Caco-2 (cell line): ENCODE results near the gene ABAT. TPM values are rescaled to one million over a fixed set of nuclear protein-coding genes. Genes with fewer than 3 reads are reported as not detected.

Source experiments
- BruUV-seq: library from RNA; stranded (reverse); fragments of 400-500 nt; replicated peaks from 2 replicates; lab custom pipeline; 2021; lab: Mats Ljungman, UMichigan
- CTCF ChIA-PET: fragments of 300-600 bp; sonication (Branson Sonifier 250); formaldehyde crosslinking; loops from one replicate; lab custom pipeline; 2022; ENCODE audit warnings: antibody characterized with exemption; lab: Charles Lee
- POLR2A ChIA-PET: fragments of 300-600 bp; sonication (Branson Sonifier 250); formaldehyde crosslinking; loops from one replicate; lab custom pipeline; 2022; ENCODE audit warnings: antibody characterized with exemption; lab: Charles Lee
- DNase-seq, 2 experiments: peaks; one replicate each; pipeline versions ENCODE4 v3.0.0 to v3.0.0-alpha.2; 2020 to 2022
- H3K27me3 ChIP-seq: replicated peaks from 2 replicates; pipeline ENCODE4 v1.6.0; 2011; ENCODE audit warnings: low read length; ENCODE audit not compliant: control insufficient read depth, insufficient read depth
- H3K36me3 ChIP-seq: 2 replicates; pipeline ENCODE4 v1.5.1; 2011; ENCODE audit warnings: low read length; ENCODE audit not compliant: control insufficient read depth, insufficient read depth
- H3K4me1 ChIP-seq: fragments of 250-450 bp; sonication (Bioruptor Pico); 2 replicates; pipeline ENCODE4 v1.5.1; 2020; ENCODE audit warnings: mild to moderate bottlenecking
- H3K4me3 ChIP-seq: 2 replicates; pipeline ENCODE4 v1.5.1; 2011; ENCODE audit warnings: low read depth, mild to moderate bottlenecking, control low read depth, low read length
- H3K9me3 ChIP-seq: fragments of 250-450 bp; sonication (Bioruptor Pico); 2 replicates; pipeline ENCODE4 v1.5.1; 2020; ENCODE audit warnings: mild to moderate bottlenecking, moderate library complexity
- H3K27ac Mint-ChIP-seq: one replicate; pipeline ENCODE4 v1.8.0; 2022; ENCODE audit warnings: mixed read lengths; ENCODE audit not compliant: unreplicated experiment
- H3K27me3 Mint-ChIP-seq: one replicate; pipeline ENCODE4 v1.8.0; 2022; ENCODE audit warnings: mixed read lengths; ENCODE audit not compliant: insufficient read depth, unreplicated experiment
- H3K36me3 Mint-ChIP-seq: one replicate; pipeline ENCODE4 v1.8.0; 2022; ENCODE audit warnings: mild to moderate bottlenecking, mixed read lengths; ENCODE audit not compliant: insufficient read depth, unreplicated experiment
- H3K4me1 Mint-ChIP-seq: one replicate; pipeline ENCODE4 v1.8.0; 2022; ENCODE audit warnings: low read depth, mixed read lengths; ENCODE audit not compliant: unreplicated experiment
- H3K4me3 Mint-ChIP-seq: one replicate; pipeline ENCODE4 v1.8.0; 2022; ENCODE audit warnings: mild to moderate bottlenecking, moderate library complexity, mixed read lengths; ENCODE audit not compliant: unreplicated experiment
- H3K9me3 Mint-ChIP-seq: one replicate; pipeline ENCODE4 v1.8.0; 2022; ENCODE audit warnings: mixed read lengths; ENCODE audit not compliant: unreplicated experiment
- intact Hi-C: fragments of 100-400 bp; cut with micrococcal nuclease; formaldehyde crosslinking; loops from one replicate; pipeline ENCODE4 v1.10.0; 2022; ENCODE audit not compliant: unreplicated experiment
- total RNA-seq: library from RNA; stranded (reverse); gene quantifications from 2 replicates; pipeline ENCODE4 v1.2.3, GENCODE V29; 2022
- TF ChIP-seq, protein P1 (sequence below), 2 experiments: fragments of 200-600 bp in 1 of 2; IDR thresholded peaks; 1 replicate in 1 of 2; 2 replicates in 1 of 2; pipeline versions ENCODE4 v1.5.1 to v1.8.0; 2011 to 2022; ENCODE audit warnings: antibody characterized with exemption in 1 of 2, control low read depth in 1 of 2, inconsistent platforms in 1 of 2, low read depth in 1 of 2, low read length in 1 of 2, mild to moderate bottlenecking in 1 of 2, moderate library complexity in 1 of 2; ENCODE audit not compliant: insufficient read depth in 1 of 2, severe bottlenecking in 1 of 2, unreplicated experiment in 1 of 2

Gene ABAT
- total RNA-seq, 1 experiment from 2014 or later, result 34.9 TPM

DNA sequence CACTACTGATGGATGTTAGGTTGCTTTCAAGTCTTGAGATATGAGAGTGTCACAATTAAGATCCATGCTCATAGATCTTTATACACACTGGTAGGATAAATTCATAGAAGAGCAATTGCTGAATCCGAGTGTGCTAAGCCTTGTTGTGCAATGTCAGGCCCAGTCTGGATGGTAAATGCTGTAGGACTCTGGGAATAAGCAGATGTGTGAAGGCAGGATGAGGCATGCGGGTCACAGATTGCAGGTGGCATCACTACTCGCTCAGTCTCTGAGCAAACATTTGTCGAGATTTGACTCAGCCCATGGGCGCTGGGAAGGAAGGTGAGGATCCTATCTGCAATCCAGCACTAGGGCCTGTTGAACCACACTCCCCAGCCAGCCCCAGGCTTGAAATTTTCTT is 82.3 kb downstream of the ABAT start:
- H3K27me3 Mint-ChIP-seq, result no peaks in the 10 kb centered on the region
- Histone ChIP-seq H3K4me1 (peaks cover 36% of the 10 kb centered on the region), H3K9me3 (no peaks in the 10 kb centered on the region), H3K27me3 (no peaks in the 10 kb centered on the region), H3K4me3 (no peak overlapping the region), H3K36me3 (no peaks in the 10 kb centered on the region)
- no TSS peak for BruUV-seq
- TF ChIP-seq, protein P1, sequence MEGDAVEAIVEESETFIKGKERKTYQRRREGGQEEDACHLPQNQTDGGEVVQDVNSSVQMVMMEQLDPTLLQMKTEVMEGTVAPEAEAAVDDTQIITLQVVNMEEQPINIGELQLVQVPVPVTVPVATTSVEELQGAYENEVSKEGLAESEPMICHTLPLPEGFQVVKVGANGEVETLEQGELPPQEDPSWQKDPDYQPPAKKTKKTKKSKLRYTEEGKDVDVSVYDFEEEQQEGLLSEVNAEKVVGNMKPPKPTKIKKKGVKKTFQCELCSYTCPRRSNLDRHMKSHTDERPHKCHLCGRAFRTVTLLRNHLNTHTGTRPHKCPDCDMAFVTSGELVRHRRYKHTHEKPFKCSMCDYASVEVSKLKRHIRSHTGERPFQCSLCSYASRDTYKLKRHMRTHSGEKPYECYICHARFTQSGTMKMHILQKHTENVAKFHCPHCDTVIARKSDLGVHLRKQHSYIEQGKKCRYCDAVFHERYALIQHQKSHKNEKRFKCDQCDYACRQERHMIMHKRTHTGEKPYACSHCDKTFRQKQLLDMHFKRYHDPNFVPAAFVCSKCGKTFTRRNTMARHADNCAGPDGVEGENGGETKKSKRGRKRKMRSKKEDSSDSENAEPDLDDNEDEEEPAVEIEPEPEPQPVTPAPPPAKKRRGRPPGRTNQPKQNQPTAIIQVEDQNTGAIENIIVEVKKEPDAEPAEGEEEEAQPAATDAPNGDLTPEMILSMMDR (IDR thresholded peaks at IDR 0.05; ENCODE audit: insufficient read depth in 1 of 2, low read depth in 1 of 2, low read length in 1 of 2, severe bottlenecking in 1 of 2, unreplicated experiment in 1 of 2), result no peak
- no peak for DNase-seq
- intact Hi-C loops, result no loop called here
- POLR2A ChIA-PET, result no interaction called here
- CTCF ChIA-PET, result no interaction called here
- H3K27ac Mint-ChIP-seq, result no peak overlapping the region
- peaks cover 18% of the 10 kb centered on the region for H3K4me1 Mint-ChIP-seq
- peaks cover 4% of the 10 kb centered on the region for H3K9me3 Mint-ChIP-seq
- peaks cover 38% of the 10 kb centered on the region for H3K36me3 Mint-ChIP-seq
- H3K4me3 Mint-ChIP-seq, result no peak overlapping the region

DNA sequence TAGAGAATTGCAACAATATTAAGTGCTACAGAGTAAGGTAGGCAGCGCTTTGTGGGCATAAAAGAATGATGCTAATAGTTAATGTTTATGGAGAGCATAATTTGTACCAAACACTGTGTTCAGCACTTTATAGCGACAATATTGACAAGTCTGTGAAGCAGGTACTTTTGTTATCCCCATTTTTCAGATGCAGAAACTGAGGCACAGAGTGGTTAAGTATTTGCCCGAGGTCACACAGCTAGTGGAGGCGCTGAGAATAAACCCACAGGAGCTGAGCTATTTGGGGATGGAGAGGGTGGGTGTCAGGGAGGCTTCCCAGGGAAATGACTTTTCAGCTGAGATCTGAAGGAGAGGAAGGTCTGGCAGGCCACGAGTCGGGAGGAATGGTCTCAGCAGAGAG is 83.6 kb downstream of the ABAT start:
- BruUV-seq, result no TSS peak
- POLR2A ChIA-PET, result no interaction called here
- no peaks in the 10 kb centered on the region for H3K36me3 ChIP-seq

DNA sequence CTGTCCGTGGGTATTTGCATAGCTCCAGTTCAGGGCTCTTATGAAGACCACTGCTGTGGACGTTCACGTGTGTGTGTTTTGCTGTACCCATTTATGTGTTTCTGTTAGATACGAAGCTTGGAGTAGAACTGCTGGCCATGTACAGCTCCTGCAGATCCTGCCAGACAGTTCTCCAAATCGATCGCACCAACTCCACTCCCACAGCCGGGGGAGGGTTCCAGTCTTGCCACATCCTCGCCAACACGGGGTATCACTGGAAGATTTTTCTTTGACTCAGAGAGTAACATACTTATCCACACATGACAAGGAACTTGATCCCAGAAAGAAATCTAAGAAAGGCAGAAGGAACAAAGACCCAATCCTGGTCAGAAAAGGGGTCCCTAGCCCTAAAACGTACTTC is 85.6 kb downstream of the ABAT start:
- H3K9me3 ChIP-seq, result no peaks in the 10 kb centered on the region
- no peaks in the 10 kb centered on the region for H3K27me3 ChIP-seq
- no peaks in the 10 kb centered on the region for H3K36me3 ChIP-seq
- ChIA-PET CTCF (interaction anchor here (0.5 to 0.6 kb wide), 2 partner anchors 114 to 258 kb away, joined by 3 read pairs; no protein-coding TSS in a partner anchor), POLR2A (no interaction called here)
- Mint-ChIP-seq H3K4me3 (no peak overlapping the region), H3K4me1 (peaks cover 2% of the 10 kb centered on the region), H3K36me3 (peaks cover 17% of the 10 kb centered on the region), H3K9me3 (peaks cover 10% of the 10 kb centered on the region), H3K27ac (no peak overlapping the region), H3K27me3 (no peaks in the 10 kb centered on the region)
- peaks cover 4% of the 10 kb centered on the region for H3K4me1 ChIP-seq
- no peak for DNase-seq
- intact Hi-C loops, result no loop called here
- no peak overlapping the region for H3K4me3 ChIP-seq
- TF ChIP-seq, protein P1 (IDR thresholded peaks at IDR 0.05; ENCODE audit: insufficient read depth in 1 of 2, low read depth in 1 of 2, low read length in 1 of 2, severe bottlenecking in 1 of 2, unreplicated experiment in 1 of 2), result no peak
- no TSS peak for BruUV-seq

More for the DNA sequence above, 83.6 kb downstream of the ABAT start:
- Histone ChIP-seq H3K4me1 (peaks cover 23% of the 10 kb centered on the region), H3K9me3 (no peaks in the 10 kb centered on the region), H3K27me3 (no peaks in the 10 kb centered on the region), H3K4me3 (no peak overlapping the region)
- TF ChIP-seq, protein P1 (IDR thresholded peaks at IDR 0.05; ENCODE audit: insufficient read depth in 1 of 2, low read depth in 1 of 2, low read length in 1 of 2, severe bottlenecking in 1 of 2, unreplicated experiment in 1 of 2), result no peak
- Mint-ChIP-seq H3K27ac (no peak overlapping the region), H3K4me3 (no peak overlapping the region), H3K4me1 (peaks cover 12% of the 10 kb centered on the region), H3K9me3 (peaks cover 10% of the 10 kb centered on the region), H3K27me3 (no peaks in the 10 kb centered on the region), H3K36me3 (peaks cover 31% of the 10 kb centered on the region)
- no peak for DNase-seq
- CTCF ChIA-PET, result no interaction called here
- intact Hi-C loops, result no loop called here
